AG04450 (cell line): Measurements from ENCODE around the gene FLNB. TPM values are rescaled to one million over a fixed set of nuclear protein-coding genes. Genes with fewer than 3 reads are reported as not detected.

Experiments used
- CTCF ChIA-PET: fragments of 300-600, 350-600 bp; formaldehyde crosslinking; extraction: SDS; loops from one replicate; lab custom pipeline; 2022; ENCODE audit warnings: antibody characterized with exemption, inconsistent platforms; lab: Charles Lee
- POLR2A ChIA-PET: fragments of 350-600 bp; formaldehyde crosslinking; extraction: SDS; loops from one replicate; lab custom pipeline; 2021; ENCODE audit warnings: antibody characterized with exemption, inconsistent platforms; lab: Yijun Ruan, JAX
- DNase-seq: peaks from one replicate; pipeline ENCODE4 v3.0.0-alpha.2; 2011; ENCODE audit warnings: low read depth, low spot score
- H3K27ac ChIP-seq: one replicate; pipeline ENCODE4 v1.5.1; 2012; ENCODE audit warnings: low read depth, low read length, control low read depth
- H3K27me3 ChIP-seq: one replicate; pipeline ENCODE4 v1.6.0; 2012; ENCODE audit warnings: low read length; ENCODE audit not compliant: control insufficient read depth, insufficient read depth
- H3K4me3 ChIP-seq: 2 replicates; pipeline ENCODE4 v1.5.1; 2011; ENCODE audit warnings: mild to moderate bottlenecking, low read depth, low read length, control low read depth
- H3K9me3 ChIP-seq: 2 replicates; pipeline ENCODE4 v1.5.1; 2012; ENCODE audit warnings: low read length; ENCODE audit not compliant: control insufficient read depth, insufficient read depth
- polyA plus RNA-seq: library from polyadenylated mRNA; depleted of rRNA; stranded (reverse); fragments of >200 nt; gene quantifications from 2 replicates; pipeline ENCODE4 v1.2.3, GENCODE V29; 2011
- TF ChIP-seq, protein P1 (sequence below): IDR thresholded peaks from 2 replicates; pipeline ENCODE4 v1.5.1; 2011; ENCODE audit warnings: low read depth, low read length, control low read depth, inconsistent platforms

The FLNB gene
- polyA plus RNA-seq, 1 experiment, result 89.6 TPM

DNA sequence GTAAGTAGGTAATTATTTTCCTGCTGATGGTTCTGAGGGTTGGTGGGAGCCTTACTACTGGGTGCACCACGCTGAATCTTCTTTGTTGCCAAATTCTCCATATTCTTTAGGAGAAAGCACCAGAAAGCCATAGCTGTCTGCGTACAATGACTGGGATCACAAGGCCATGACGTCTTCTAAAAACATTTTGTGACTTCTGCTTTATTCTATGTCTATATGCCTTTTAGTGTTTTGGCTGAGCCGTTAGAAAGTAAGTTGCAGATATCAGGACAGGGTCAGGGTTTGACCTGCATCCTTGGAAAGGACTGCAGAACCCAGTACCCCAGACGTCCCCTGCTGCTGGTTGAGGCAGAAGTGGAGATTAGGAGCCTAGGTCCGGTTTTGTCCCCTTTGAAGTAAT lies 107.0 kb downstream of the FLNB start:
- Histone ChIP-seq H3K9me3 (no peaks in the 10 kb centered on the region), H3K27ac (no peak overlapping the region), H3K27me3 (no peaks in the 10 kb centered on the region), H3K4me3 (no peak overlapping the region)
- TF ChIP-seq, protein P1, sequence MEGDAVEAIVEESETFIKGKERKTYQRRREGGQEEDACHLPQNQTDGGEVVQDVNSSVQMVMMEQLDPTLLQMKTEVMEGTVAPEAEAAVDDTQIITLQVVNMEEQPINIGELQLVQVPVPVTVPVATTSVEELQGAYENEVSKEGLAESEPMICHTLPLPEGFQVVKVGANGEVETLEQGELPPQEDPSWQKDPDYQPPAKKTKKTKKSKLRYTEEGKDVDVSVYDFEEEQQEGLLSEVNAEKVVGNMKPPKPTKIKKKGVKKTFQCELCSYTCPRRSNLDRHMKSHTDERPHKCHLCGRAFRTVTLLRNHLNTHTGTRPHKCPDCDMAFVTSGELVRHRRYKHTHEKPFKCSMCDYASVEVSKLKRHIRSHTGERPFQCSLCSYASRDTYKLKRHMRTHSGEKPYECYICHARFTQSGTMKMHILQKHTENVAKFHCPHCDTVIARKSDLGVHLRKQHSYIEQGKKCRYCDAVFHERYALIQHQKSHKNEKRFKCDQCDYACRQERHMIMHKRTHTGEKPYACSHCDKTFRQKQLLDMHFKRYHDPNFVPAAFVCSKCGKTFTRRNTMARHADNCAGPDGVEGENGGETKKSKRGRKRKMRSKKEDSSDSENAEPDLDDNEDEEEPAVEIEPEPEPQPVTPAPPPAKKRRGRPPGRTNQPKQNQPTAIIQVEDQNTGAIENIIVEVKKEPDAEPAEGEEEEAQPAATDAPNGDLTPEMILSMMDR, result no peak
- ChIA-PET POLR2A (no interaction called here), CTCF (interaction anchor here (1.9 kb wide), 1 partner anchor 107 kb away, joined by 5 read pairs; no protein-coding TSS in a partner anchor)
- DNase-seq, result no peak

DNA sequence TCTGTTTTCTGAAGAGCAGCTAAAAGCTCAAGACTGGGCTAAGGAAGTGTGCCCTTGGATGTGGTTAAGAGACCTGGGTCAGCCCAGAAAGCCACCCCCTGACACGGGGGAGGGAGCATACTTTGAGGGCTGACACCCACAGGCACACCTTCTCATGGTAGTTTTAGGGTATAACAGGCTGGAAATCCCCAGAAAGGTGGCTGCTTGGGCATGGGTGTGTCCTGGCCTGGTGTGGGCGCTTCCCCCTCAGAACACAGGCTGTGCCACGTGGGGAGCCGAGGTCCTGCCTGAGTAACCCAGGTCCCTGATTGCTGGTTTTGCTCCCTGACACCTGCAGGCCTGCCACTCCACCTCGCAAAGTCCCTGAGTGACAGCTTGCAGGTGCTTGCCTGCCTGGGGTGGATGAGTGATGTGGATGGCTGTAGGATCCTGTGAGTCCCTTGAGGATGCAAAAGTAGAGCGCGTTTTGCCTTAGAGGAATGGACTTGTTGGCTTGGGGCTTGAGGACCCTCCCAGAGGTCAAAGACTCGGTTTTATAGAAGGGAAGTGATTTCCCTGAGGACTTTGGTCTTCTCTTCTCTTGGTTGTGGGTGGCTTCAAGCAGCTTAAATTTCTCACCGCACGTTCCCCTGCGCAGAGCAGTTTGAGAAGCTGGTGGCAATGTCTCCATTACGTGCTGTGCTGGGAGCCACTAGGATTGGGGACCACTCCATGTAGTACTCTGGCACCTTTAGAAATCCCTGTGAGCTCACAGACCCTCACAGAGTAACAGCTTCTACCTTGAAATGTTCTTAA lies 108.1 kb downstream of the FLNB start:
- Histone ChIP-seq H3K27ac (no peak overlapping the region), H3K9me3 (no peaks in the 10 kb centered on the region), H3K4me3 (no peak overlapping the region), H3K27me3 (no peaks in the 10 kb centered on the region)
- DNase-seq, result no peak
- TF ChIP-seq, protein P1, result no peak
- ChIA-PET CTCF (interaction anchor here (1.1 to 1.9 kb wide), 3 partner anchors 62 to 154 kb away, joined by 3 to 5 read pairs (median 4); no protein-coding TSS in a partner anchor), POLR2A (no interaction called here)

DNA sequence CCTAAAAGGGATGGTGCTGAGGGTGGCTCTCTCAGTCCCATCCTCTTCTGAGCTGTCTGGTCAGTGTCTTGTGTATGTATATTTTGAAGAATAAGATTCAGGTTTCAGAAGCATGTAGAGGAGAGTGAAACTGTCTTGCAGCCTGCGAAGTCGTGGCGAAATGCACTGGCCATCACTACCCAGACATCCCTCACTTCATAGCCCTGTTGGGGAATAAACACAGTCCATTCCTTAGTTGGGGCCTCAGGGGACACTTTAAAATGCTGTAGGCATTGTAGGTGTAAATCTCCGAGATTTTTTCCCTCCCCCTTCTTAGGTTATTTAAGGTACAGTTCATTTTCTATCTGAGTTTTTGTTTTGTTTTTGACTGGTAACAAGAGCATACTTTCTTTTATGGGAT lies 108.8 kb downstream of the FLNB start:
- CTCF ChIA-PET, result interaction anchor here (1.1 to 1.9 kb wide), 3 partner anchors 61 to 154 kb away, joined by 3 to 5 read pairs (median 4); no protein-coding TSS in a partner anchor
- no peak for DNase-seq
- Histone ChIP-seq H3K27ac (peak overlapping the region; percentile 31), H3K9me3 (no peaks in the 10 kb centered on the region), H3K4me3 (no peak overlapping the region), H3K27me3 (no peaks in the 10 kb centered on the region)
- TF ChIP-seq, protein P1, result no peak
- POLR2A ChIA-PET, result interaction anchor here (0.6 to 0.7 kb wide), 2 partner anchors 249 to 885 kb away, joined by 3 read pairs; no protein-coding TSS in a partner anchor

DNA sequence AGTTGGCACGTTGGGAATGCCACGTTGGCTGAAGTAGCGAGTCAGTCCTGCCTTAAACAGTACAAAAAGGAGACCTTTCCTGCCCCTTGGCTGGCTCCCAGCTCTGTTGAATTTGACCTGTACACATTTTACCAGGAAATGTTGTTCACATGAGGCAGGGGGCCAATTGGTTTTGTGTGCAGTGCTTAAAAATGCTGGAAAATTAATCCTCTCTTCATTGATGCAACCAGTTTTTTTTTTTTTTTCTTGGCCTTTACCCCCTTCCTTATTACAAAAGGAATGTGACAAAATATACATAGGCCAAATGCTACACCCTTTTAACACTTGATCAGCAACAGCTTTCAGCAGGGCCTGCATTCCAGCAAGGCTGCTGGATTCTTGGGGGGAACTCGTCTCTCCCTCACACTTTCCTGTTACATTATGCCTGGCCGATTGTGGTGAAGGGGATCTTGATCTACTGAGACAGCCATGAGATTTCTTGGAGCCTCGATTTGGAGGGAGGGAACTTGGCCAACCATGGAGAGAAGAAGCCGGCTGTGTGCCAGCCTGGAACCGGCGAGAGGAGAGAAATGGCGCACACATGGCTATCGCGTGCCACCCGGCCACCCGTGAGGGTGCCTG lies 109.4 kb downstream of the FLNB start:
- Histone ChIP-seq H3K27me3 (no peaks in the 10 kb centered on the region), H3K27ac (peak overlapping the region; percentile 31), H3K4me3 (no peak overlapping the region), H3K9me3 (no peaks in the 10 kb centered on the region)
- POLR2A ChIA-PET, result interaction anchor here (0.6 to 0.7 kb wide), 2 partner anchors 250 to 886 kb away, joined by 3 read pairs; no protein-coding TSS in a partner anchor
- CTCF ChIA-PET, result interaction anchor here (1.1 kb wide), 1 partner anchor 60 kb away, joined by 4 read pairs; no protein-coding TSS in a partner anchor
- DNase-seq, result no peak
- TF ChIP-seq, protein P1, result no peak
